Globus pallidus (tissue), 1 donor: ENCODE measurements around the gene PI4K2A.

Source experiments
- DNase-seq: peaks from one replicate; pipeline ENCODE4 v3.0.0-alpha.2; 2015; ENCODE audit warnings: low spot score

Gene PI4K2A

GRCh38 chr10:97640174-97640867 is at the start of gene PI4K2A:
PI4K2A (plus strand) TSS chr10:97640671; CDS start chr10:97640743, 72 bp downstream.
- DNase-seq, result peak; percentile 98

- DNase-seq, result no peak
Measured at GRCh38 chr10:97590748-97591495, 49.5 kb upstream of the PI4K2A start.

GRCh38 chr10:97593421-97593820 is 47.0 kb upstream of the PI4K2A start:
- no peak for DNase-seq

GRCh38 chr10:97596101-97597082 is 44.1 kb upstream of the PI4K2A start:
- no peak for DNase-seq

GRCh38 chr10:97597778-97598177 is 42.7 kb upstream of the PI4K2A start:
- no peak for DNase-seq

GRCh38 chr10:97598407-97599271 is 41.8 kb upstream of the PI4K2A start:
- DNase-seq, result no peak

- DNase-seq, result no peak
Measured at GRCh38 chr10:97599272-97599619, 41.2 kb upstream of the PI4K2A start.

- no peak for DNase-seq
Measured at GRCh38 chr10:97600616-97601015, 39.9 kb upstream of the PI4K2A start.

- DNase-seq, result peak; percentile 53
Measured at GRCh38 chr10:97601268-97602215, 38.9 kb upstream of the PI4K2A start.

GRCh38 chr10:97607095-97607636 is 33.3 kb upstream of the PI4K2A start:
- peak; percentile 55 for DNase-seq

- no peak for DNase-seq
Measured at GRCh38 chr10:97608991-97609561, 31.4 kb upstream of the PI4K2A start.

GRCh38 chr10:97611473-97611872 is 29.0 kb upstream of the PI4K2A start:
- no peak for DNase-seq

GRCh38 chr10:97612386-97612785 is 28.1 kb upstream of the PI4K2A start:
- DNase-seq, result peak; percentile 21

GRCh38 chr10:97618285-97618684 is 22.2 kb upstream of the PI4K2A start:
- no peak for DNase-seq

GRCh38 chr10:97618733-97619132 is 21.7 kb upstream of the PI4K2A start:
- DNase-seq, result no peak

- DNase-seq, result no peak
Measured at GRCh38 chr10:97623277-97623676, 17.2 kb upstream of the PI4K2A start.

GRCh38 chr10:97627731-97628130 is 12.7 kb upstream of the PI4K2A start:
- no peak for DNase-seq

- DNase-seq, result no peak
Measured at GRCh38 chr10:97628228-97628627, 12.2 kb upstream of the PI4K2A start.

GRCh38 chr10:97629289-97629688 is 11.2 kb upstream of the PI4K2A start:
- DNase-seq, result no peak

GRCh38 chr10:97631098-97631497 is 9.4 kb upstream of the PI4K2A start:
- DNase-seq, result no peak
